Activated gamma-delta T cell treated with Interleukin-2 at 50 U/mL for 16 hours (primary cell): ENCODE data around the gene HAPLN2.
"Not testable (repeated sequence)": the region's sequence is repeated elsewhere in the genome, so short reads cannot be mapped to it uniquely, and the experiment has no call there.

ENCODE experiments used
- DNase-seq: peaks from one replicate; pipeline ENCODE4 v3.0.0-alpha.2; 2020

HAPLN2 gene

DNA sequence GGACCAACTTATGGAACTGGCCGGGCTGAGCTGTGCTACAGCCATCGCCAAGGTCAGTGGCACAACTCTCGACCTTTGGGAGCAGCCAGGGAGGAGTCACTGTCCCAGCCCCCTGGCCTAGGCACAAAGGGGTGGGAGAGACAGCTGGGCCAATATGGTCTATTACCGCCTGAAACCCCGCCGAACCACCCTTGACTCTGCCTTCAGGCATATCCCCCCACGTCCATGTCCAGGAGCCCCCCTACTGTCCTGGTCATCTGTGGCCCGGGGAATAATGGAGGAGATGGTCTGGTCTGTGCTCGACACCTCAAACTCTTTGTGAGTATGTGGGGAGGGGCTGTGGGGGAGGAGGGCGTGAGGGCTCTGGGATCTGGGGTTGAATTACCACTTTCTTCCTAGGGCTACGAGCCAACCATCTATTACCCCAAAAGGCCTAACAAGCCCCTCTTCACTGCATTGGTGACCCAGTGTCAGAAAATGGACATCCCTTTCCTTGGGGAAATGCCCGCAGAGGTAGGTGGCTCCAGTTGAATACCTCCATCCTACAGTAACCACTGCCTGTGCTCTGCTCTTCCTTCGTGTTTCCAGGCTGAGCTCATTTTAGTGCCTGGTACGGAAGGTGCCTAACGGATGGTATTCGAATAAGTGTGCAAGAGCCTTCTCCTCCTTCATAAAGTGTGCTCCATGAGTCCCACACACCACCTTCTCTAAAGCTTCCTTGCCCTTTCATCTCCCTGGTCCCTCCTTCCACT lies 26.9 kb upstream of the HAPLN2 start:
- DNase-seq, result no peak

DNA sequence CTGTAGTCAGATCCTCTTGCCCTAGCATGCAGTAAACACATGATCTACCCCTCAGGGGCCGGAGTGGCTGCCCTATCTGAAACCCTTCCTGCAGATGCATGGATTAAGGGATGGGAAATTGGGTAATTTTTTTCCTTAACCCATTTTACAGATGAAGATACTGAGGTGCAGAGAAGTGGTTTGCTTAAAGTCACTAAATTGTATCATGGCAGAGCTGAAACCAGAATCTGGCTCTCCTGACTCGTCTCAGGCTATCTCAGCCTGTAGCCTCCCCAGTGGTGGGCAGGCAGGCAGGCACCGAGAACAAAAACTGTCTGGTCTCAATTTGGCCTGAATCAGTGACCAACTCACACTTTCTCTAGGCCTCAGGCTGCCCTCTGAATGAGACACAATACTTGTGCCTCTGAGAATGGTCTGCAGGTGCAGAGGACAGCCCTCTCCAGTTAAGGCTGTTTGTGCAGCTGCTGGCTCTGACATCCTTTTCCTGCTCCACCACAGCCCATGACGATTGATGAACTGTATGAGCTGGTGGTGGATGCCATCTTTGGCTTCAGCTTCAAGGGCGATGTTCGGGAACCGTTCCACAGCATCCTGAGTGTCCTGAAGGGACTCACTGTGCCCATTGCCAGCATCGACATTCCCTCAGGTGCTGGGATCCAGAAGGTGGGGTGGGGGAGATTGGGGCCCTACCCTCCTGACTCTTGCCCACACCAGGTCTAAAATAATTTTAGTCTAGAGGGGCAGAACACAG lies 26.1 kb upstream of the HAPLN2 start:
- no peak for DNase-seq

DNA sequence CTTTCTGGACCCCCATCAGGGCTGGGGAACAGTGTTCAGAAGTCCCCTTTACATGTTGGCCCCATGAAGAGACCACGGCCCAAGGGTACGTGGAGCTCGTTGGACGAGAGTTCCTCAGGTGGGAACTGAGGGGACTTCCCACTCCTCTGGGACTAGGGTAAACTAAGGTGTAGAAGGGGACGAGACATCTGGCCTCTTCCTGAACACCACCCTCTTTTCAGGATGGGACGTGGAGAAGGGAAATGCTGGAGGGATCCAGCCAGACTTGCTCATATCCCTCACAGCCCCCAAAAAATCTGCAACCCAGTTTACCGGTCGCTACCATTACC lies 25.6 kb upstream of the HAPLN2 start:
- no peak for DNase-seq

DNA sequence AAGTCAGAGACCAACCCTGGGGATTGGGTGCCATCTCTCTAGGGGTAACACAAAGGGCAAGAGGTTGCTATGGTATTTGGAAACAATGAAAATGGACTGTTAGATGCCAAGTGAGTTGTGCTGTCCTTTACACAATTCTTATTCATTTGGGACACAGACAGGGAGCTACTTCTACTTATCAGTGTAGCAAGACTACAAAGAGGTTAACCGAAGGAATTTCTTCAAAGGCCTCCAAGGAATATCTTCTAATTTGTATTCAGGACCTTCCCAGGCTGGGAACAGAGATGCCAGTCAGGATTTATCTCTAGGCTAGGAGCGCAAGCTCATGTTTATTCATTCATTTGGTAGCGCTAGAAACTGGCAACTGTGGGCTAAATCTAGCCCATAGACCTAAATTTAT lies 25.0 kb upstream of the HAPLN2 start:
- no peak for DNase-seq

DNA sequence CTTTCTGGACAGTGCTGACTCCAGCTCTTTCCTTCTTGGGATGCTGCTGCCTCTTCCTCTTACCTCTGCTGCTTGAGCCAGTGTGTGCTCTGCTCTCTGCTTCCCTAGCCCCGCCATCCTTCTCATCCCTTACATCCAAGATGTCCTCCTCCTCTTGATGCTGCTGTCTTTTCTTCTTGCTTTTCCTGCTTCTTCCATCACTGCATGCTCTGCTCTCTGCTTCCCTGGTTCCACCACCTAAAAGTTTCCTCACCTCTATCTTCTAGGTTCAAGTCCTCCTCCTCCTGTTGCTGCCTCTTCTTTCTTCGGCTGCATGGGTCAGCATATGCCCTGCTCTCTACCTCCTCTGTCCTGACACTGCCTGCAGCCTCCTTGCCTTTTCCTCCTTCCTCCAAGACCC lies 24.2 kb upstream of the HAPLN2 start:
- no peak for DNase-seq

DNA sequence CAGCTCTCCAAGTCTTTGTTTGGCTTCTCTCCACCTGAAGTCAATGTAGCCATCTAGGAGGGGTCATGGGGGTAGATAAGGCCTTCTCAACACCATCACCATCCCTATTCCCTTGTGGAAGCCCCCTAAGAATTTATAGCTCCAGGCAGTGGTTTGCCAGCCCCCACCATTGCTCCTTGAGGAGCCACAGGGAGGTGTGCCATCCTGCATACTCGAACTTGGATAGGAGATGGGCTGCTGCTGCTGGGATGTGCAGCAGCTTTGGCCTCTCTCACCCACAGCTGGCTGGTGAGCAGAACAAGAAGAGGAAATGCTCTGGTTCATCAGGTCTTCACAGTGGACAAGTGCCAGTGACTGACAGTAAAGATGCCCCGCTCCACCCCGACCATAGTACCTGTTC lies 22.8 kb upstream of the HAPLN2 start:
- DNase-seq, result no peak

DNA sequence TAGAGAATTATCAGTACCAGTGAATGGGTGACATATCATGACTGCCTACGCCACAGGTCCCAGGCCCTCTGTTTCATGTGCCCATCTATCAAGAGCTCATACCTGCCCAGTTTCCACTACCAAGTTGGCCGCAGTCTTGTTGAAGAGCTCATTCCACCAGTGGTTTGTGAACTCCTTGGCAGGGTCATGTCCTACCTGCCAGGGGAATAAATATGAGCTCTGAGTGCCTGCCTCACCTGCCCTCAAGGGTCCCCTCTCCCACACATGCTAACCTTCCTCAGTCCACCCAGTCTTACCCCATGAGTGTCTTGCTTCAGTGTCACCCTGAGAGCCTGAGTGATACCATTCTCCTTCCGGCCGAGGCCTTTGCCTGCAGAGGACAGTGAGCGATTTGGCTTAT lies 21.1 kb upstream of the HAPLN2 start:
- DNase-seq, result no peak

DNA sequence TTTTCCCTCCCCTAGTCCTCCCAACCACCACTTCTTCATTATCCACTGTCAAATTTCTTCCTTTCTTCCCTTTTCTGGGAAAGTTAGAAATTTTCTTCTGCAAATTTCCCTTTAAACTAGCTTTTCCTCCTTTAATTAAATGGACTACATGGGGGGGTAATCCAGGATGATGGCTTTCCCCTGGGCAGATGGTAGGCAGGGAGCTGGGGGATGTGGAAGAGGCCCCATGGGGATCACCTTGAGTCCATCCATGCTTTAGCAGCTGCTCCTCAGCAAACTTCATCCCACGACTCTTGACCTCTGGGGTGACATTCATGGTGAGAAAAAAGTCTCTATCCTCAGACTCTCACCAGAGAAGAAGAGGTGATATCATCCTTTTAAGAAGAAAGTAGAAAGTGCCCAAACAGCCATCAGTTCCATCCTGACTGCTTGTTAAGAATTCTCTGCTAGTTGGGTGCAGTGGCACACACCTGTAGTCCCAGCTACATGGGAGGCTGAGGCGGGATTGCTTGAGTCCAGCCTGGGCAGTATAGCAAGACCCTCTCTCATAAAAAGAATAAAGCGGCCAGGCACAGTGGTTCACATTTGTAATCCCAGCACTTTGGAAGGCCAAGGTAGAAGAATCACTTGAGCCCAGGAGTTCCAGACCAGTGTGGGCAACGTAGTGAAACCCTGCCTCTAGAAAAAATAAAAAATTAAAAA lies 20.3 kb upstream of the HAPLN2 start:
- no peak for DNase-seq

DNA sequence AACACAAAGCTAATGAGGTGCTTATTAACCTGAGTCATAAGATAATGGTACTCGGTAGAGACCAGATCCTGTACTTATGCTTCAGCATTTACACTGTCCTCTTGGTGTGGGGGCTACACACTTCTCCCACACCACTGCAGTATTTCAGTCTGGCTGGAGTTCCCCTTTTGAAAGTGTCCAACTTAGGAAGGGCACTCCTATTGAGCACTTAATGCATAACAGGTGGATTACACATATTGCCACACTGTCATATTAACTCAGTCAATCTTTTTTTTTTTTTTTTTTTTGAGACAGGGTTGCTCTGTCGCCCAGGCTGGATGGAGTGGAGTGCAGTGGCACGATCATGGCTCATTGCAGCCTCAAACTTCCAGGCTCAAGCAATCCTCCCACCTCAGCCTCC lies 19.4 kb upstream of the HAPLN2 start:
- no peak for DNase-seq

DNA sequence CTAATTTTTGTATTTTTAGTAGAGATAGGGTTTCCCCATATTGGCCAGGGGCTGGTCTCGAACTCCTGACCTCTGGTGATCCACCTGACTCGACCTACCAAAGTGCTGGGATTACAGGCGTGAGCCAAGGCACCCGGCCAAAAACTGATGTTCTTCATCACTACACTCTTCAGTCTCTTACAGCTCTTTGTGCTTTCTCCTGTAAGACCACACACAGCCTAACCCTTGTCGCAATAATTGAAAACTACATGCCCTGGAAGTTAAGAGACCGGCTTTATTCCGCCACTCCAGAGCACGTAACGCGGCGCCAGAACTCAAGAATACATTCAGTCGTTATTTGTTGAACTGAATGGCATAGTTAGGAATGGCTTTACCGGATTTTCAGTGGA lies 18.5 kb upstream of the HAPLN2 start:
- no peak for DNase-seq

DNA sequence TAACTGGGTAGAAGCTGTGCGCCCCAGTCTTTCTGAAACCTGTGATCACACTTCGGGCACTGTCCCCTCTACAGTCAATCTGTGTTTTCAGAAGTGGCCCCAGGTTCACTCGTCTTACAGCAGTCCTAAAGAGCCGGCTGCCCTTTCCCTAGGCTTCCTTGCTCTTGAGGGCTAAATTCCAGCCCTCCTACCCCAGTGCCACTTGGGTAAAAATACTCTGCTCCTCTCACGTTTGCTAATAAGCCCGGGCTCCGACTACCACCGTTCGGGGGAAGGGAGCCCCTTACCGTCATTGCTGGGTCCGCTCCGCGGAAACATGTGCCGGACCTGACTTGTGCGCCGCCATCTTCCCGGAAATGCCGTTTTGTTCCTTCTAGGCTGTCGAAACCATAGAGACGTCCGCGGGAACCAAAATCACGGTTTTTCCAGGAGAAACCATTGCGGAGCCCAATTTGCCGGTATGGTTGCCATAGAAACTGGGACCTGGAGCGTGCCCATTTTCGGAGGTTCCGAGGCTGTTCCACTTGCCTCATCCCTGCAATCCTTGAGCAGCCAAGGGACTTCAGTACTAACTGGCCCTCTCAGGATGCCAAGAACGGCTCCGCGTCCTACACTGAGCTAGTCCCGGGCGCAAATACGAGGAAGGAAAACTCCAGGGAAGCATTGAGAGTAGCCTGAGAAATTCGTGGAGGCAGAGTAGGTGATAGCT lies 17.9 kb upstream of the HAPLN2 start, which contains the start of gene GPATCH4:
TSS of gene GPATCH4 (minus strand) at position 358 of the 709 bp plus-strand sequence.
- peak; percentile 66 for DNase-seq

DNA sequence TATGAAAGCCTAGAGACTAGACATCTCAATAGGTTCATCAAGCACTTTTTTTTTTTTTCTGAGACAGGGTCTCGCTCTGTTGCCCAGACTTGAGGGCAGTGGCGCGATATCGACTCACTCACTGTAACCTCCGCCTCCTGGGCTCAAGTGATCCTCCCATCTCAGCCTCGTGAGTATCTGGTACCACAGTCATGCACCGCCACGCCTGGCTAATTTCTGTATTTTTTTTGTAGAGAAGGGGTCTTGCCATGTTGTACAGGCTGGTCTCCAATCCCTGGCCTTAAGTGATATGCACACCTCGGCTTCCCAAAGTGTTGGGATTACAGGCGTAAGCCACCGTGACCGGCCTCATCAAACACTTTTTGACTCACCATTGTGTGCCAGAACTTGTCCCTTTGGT lies 17.3 kb upstream of the HAPLN2 start:
- DNase-seq, result no peak

DNA sequence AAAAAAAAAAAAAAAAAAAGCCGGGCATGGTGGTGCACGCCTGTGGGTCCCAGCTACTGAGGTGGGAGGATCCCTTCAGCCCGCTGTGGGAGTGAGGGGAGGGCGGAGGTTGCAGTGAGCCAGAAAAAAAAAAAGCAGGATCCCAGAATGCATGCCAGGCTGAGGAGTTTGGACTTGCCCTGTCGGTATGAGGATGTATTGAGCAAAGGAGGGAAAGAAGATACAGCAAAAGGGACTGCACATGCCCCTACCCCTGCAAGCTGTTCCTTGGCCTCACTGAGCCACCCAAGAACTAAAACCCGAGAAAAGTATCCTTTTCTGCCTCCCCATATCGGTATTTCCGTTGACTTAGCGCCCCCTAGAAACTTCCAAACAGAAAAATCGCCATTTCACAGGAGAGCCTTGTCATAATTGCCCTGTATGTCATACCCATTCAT lies 16.6 kb upstream of the HAPLN2 start:
- no peak for DNase-seq

DNA sequence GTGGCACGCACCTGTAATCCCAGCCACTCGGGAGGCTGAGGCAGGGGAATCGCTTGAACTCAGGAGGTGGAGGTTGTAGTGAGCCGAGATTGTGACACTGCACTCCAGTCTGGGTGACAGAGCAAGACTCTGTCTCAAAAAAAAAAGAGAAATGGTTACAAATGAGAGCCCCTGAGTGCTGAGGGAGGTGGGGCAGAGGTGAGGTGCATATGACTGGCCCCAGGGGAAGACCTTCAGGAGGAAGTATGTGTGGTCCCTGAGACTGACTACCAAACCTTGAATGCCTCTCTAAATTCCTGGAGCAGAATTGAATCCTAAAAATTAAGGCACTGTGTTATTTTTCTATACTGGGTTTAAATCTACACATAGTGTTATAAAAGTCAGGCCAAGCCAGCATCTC lies 11.9 kb upstream of the HAPLN2 start:
- not testable (repeated sequence) for DNase-seq

DNA sequence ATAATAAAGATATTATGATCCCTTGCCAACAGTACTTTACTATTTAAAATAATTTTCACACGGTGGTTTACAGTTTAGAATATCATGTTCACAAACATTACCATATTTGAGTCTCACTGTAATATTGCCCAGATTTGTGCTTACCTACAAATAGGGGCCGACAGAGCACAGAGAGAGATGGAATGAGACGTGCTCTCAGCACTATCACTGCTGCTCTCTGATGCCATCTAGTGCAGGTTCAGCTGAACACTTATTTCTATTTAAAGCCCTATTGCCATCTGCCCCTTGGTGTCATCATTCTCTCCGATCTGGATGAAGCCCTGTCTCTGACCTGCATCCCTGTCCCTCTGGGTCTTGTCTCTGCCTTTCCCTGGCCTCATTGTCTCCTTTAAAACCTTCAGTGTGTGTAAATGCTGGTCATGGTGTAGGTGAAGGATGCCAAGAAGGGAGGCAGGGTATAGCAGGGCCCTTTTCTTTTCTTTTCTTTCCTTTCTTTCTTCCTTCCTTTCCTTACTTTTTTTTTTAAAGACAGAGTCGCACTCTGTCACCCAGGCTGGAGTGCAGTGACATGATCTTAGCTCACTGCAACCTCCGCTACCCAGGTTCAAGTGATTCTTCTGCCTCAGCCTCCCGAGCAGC lies 11.1 kb upstream of the HAPLN2 start:
- DNase-seq, result peak; percentile 67

DNA sequence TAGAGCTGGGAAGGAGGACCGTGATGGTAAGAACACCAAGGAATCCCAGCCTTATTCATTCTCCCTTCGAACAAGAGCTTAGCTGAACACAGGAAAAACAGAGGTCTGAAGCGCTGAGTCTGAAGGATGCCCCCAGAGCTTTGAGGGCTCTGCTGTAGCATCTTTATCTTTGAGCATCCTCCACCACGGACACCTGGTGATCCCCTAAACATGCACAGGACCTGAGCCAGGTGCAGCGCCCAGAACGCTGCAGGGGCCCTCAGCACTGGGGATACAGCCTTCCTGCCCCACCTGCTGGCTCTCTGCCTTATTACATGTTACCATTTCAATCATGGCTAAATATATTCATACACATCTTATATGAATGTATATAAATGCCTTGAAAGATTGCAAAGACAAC lies 10.2 kb upstream of the HAPLN2 start:
- peak; percentile 62 for DNase-seq

DNA sequence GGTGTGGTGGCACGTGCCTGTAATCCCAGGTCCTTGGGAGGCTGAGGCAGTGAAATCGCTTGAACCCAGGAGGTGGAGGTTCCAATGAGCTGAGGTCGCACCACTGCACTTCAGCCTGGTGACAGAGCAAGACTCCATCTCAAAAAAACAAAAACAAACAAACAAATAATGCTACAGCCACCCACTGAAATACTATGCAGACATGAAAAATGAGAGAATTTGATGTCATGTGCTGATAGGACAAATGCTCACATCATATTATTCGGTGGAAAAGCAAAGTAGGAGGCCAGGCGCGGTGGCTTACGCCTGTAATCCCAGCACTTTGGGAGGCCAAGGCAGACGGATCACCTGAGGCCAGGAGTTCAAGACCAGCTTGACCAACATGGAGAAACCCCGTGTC lies 9.1 kb upstream of the HAPLN2 start:
- DNase-seq, result not testable (repeated sequence)

DNA sequence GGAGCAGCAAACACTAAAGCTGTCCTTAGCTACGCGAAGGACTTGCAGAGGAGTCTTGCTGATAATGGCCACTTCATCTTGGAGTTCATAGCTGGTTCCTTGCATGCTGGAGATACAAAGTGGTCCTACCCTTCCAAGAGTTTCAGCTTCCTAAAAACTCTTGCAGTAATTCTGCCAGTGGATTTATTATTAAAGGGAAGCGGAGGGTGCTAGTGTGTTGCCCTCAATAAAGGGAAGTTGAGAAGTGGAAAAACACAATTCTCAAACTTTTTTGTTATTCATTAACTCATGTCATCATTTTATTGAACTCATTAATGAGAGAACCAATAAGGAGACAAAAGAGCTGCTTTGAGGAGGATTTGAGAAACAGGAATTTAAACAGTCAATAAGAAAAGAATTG lies 6.5 kb upstream of the HAPLN2 start:
- no peak for DNase-seq

DNA sequence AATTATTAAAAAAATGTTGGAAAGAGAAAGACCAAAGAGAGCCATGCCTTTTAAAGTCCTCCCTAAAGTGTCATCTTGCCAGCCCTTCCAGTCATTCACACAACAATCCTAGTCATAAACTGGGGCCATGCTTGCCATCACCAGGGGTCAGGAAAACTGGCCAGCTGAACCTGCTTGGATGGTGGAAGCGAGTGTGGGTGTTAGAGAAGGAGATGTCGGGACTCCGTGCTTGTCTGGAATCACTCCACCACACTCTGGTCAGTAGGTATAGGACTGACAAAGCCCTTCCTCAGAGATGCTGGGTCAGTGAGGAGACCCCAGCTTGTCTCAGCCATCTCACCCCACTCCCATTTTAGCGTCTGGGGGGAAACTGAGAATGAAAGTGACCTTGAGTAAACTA lies 3.3 kb upstream of the HAPLN2 start:
- DNase-seq, result no peak

DNA sequence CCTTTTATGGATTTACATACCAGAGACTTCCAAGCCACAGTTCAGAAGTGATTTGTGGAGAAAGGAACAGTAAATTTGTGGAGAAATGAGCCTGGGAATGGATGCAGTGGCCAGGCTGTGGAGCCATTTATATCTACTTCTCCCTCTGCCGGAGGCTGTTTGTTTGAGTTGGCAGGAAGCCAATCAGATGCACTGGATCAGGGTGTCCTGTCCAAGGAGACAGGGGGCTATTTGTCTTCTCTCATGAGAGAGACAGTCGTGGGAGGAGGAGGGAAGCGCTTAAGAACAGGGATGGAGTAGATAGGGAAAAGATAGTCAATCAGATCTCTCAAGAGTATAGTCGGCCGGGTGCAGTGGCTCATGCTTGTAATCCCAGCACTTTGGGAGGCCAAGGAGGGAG lies 2.8 kb upstream of the HAPLN2 start:
- DNase-seq, result no peak

DNA sequence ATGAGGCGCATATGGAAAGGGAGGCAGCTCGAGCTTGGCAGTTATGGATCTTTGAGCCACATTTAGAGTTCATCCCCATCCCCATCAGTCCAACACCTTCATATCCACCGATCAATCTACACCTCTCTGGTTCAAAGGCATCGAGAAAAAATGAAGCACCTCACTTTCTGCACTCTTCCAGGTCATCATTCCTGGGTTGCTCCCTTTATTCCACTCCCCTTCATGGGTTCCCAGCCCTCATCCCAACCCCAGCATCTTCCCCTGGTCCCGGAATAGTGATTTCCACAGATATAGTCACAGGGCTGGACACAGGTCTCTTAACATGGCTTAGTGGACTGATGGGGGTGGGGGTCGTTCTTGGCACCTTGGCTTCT lies 354 bp downstream of the HAPLN2 start:
- no peak for DNase-seq

DNA sequence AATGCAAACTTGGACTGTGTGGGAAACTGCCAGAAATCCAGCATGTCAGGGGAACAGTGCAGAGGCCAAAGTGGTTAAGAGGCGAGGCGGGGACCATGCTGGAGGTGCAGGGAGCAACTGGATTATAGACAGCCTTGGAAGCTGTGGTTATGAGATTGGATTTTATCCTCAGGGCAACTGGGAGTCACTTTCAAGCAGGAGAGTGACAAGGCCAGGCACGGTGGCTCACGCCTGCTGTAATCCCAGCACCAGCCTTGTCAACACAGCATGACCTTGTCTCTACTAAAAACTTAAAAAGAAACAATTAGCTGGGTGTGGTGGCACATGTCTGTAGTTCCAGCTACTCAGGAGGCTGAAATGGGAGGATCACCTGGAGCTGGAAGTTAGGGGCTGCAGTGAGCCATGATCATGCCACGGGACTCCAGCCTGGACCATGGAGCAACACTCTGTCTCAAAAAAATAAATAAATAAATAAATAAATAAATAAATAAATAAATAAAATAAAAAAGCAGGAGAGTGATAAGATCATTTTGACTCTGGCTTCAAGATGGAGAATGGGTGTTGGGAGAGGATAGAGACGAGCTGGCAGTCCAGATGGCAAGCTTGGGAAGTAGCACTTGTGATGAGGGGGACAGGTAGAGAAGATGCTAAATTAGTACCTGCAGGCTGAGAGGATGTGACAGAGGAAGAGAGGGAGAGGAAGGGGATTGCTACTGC lies 3.5 kb downstream of the HAPLN2 start:
- DNase-seq, result no peak
